LNCAP (cell line): ENCODE data around the gene FGFR2.

Source experiments
- CTCF ChIP-seq: fragments of 450-650 bp; IDR thresholded peaks from 2 replicates; pipeline ENCODE4 v1.5.1; 2017; ENCODE audit warnings: mild to moderate bottlenecking

Gene FGFR2

GRCh38 chr10:121543545-121543944 lies 54.7 kb downstream of the FGFR2 start:
- no peak for TF ChIP-seq CTCF

GRCh38 chr10:121541450-121542120 lies 56.7 kb downstream of the FGFR2 start:
- TF ChIP-seq CTCF = no peak

GRCh38 chr10:121540732-121541395 lies 57.4 kb downstream of the FGFR2 start:
- no peak for TF ChIP-seq CTCF

GRCh38 chr10:121539786-121540185 lies 58.5 kb downstream of the FGFR2 start:
- no peak for TF ChIP-seq CTCF

GRCh38 chr10:121536310-121536913 lies 61.8 kb downstream of the FGFR2 start:
- TF ChIP-seq CTCF = no peak

GRCh38 chr10:121535381-121535780 lies 62.9 kb downstream of the FGFR2 start:
- no peak for TF ChIP-seq CTCF

- TF ChIP-seq CTCF = no peak
Measured at GRCh38 chr10:121532292-121532864, 65.9 kb downstream of the FGFR2 start.
